Measurements from ENCODE around the gene TAT. TPM values are rescaled to one million over a fixed set of nuclear protein-coding genes. Genes with fewer than 3 reads are reported as not detected.
A peak's percentile ranks its signal among the peaks of the same experiment; 100 is the strongest.
"Not testable (repeated sequence)": the region's sequence is repeated elsewhere in the genome, so short reads cannot be mapped to it uniquely, and the experiment has no call there.

TAT gene
- polyA plus RNA-seq, 4 donors, result 0.10 to 0.54 (median 0.26) TPM

DNA sequence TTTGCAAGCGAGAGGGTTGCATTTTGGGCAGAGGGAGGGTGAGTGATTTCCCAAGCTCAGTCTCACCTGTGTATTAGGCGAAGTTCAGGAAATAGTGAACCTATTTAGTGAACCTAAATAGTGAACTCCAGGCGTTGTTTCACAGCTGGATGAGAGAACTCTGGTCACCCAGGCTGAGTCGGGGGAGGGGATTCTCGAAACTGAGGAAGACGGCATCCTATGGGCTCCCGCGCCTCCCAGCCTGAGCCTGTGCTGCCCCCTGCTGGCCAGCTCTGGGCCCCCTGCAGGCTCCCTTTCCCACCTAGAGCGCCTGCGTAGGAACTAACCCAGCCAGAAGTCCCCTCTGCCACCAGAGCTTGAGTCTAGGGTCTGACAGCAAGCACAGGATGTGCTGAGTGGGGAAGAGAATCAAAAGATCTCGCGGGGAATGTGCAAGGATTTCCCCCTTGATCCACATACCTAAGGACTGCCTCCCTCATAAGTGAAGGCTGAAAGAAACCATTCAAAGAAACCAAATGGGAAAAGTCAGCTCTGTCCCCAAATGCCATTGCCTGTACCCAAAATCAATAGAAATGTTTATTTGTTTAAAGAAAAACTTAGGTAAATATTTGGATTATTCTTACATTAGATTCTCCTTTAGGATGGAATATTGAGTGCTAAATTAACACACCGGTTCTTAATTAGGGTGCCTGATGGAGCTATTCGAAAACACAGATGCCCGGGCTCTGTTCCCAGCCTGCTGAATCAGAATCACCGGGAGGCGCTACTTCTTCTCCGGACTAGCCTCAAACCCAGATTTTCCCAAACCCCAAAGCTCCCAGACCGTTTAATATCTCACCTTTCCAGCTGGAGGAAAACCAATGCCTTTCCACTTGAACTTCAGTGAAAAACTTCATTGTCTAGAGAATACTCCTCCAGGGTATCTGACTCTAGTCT is 34.3 kb upstream of the TAT start:
- Histone ChIP-seq H3K9me3 (ENCODE audit: control insufficient read depth in 2 of 2, insufficient read depth in 1 of 2, low read depth in 1 of 2, low read length in 1 of 2) (no peaks in the 10 kb centered on the region), H3K4me1 (ENCODE audit: control insufficient read depth in 3 of 3, insufficient read depth in 2 of 3, low read depth in 1 of 3, low read length in 2 of 3) (no peaks in the 10 kb centered on the region), H3K27ac (ENCODE audit: low read depth in 1 of 3, low read length in 2 of 3) (no peak overlapping the region), H3K36me3 (ENCODE audit: control insufficient read depth in 3 of 3, insufficient read depth in 2 of 3, low read depth in 1 of 3, low read length in 3 of 3) (no peaks in the 10 kb centered on the region), H3K27me3 (ENCODE audit: control insufficient read depth in 3 of 3, insufficient read depth in 3 of 3, low read length in 3 of 3) (peaks cover 0 to 7% (median 0%) of the 10 kb centered on the region in 3 donors), H3K4me3 (ENCODE audit: low read depth in 1 of 3, low read length in 3 of 3) (no peak overlapping the region)
- FAIRE-seq (no peak), DNase-seq (peak; percentile 60 to 85)
- 11 to 15% (median 13%) methylated on average over 19 of the region's 19 CpGs for WGBS, 3 donors

- H3K27me3 ChIP-seq (ENCODE audit: control insufficient read depth in 3 of 3, insufficient read depth in 3 of 3, low read length in 3 of 3), result peaks cover 0 to 7% (median 0%) of the 10 kb centered on the region in 3 donors
- H3K4me3 ChIP-seq (ENCODE audit: low read depth in 1 of 3, low read length in 3 of 3), result no peak overlapping the region
- FAIRE-seq, result no peak
- WGBS, 3 donors, result 64 to 84% (median 78%) methylated on average over 4 of the region's 4 CpGs
- no peaks in the 10 kb centered on the region for H3K36me3 ChIP-seq (ENCODE audit: control insufficient read depth in 3 of 3, insufficient read depth in 2 of 3, low read depth in 1 of 3, low read length in 3 of 3)
- H3K27ac ChIP-seq (ENCODE audit: low read depth in 1 of 3, low read length in 2 of 3), result no peak overlapping the region
- DNase-seq, result no peak
- H3K4me1 ChIP-seq (ENCODE audit: control insufficient read depth in 3 of 3, insufficient read depth in 2 of 3, low read depth in 1 of 3, low read length in 2 of 3), result no peaks in the 10 kb centered on the region
- no peaks in the 10 kb centered on the region for H3K9me3 ChIP-seq (ENCODE audit: control insufficient read depth in 2 of 2, insufficient read depth in 1 of 2, low read depth in 1 of 2, low read length in 1 of 2)
These were observed 33.6 kb upstream of the TAT start for GRCh38 chr16:71610447-71610846.

DNA sequence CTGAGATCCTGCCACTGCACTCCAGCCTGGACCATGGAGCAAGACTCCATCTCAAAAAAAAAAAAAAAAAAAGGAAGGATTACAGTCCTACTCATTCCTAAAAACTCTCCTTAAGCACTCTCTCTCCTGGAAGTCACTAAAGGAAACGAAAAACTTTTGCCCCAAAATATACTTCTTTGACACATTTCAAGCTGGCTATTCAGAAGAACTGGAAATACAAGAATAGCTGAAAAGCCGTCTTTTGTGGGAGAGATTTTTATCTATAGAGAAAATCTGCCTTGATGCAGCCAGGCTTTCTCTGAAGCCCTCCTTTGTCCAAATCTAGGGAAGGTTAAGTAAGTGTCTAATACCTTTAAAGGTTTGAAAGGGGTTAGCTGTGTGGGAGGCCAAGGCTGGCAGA is 32.2 kb upstream of the TAT start:
- peaks cover 0 to 6% (median 0%) of the 10 kb centered on the region in 3 donors for H3K27me3 ChIP-seq (ENCODE audit: control insufficient read depth in 3 of 3, insufficient read depth in 3 of 3, low read length in 3 of 3)
- WGBS, 3 donors, result 49 to 51% (median 49%) methylated on average over 2 of the region's 2 CpGs
- no peaks in the 10 kb centered on the region for H3K36me3 ChIP-seq (ENCODE audit: control insufficient read depth in 3 of 3, insufficient read depth in 2 of 3, low read depth in 1 of 3, low read length in 3 of 3)
- H3K4me3 ChIP-seq (ENCODE audit: low read depth in 1 of 3, low read length in 3 of 3), result no peak overlapping the region
- no peak for DNase-seq
- no peak for FAIRE-seq
- no peaks in the 10 kb centered on the region for H3K4me1 ChIP-seq (ENCODE audit: control insufficient read depth in 3 of 3, insufficient read depth in 2 of 3, low read depth in 1 of 3, low read length in 2 of 3)
- H3K27ac ChIP-seq (ENCODE audit: low read depth in 1 of 3, low read length in 2 of 3), result no peak overlapping the region
- no peaks in the 10 kb centered on the region for H3K9me3 ChIP-seq (ENCODE audit: control insufficient read depth in 2 of 2, insufficient read depth in 1 of 2, low read depth in 1 of 2, low read length in 1 of 2)

- no peak overlapping the region for H3K27ac ChIP-seq (ENCODE audit: low read depth in 1 of 3, low read length in 2 of 3)
- DNase-seq (no peak), FAIRE-seq (no peak)
- WGBS, 3 donors, result 54 to 76% (median 61%) methylated on average over 8 of the region's 8 CpGs
- H3K4me3 ChIP-seq (ENCODE audit: low read depth in 1 of 3, low read length in 3 of 3), result no peak overlapping the region
- no peaks in the 10 kb centered on the region for H3K36me3 ChIP-seq (ENCODE audit: control insufficient read depth in 3 of 3, insufficient read depth in 2 of 3, low read depth in 1 of 3, low read length in 3 of 3)
- no peaks in the 10 kb centered on the region for H3K27me3 ChIP-seq (ENCODE audit: control insufficient read depth in 3 of 3, insufficient read depth in 3 of 3, low read length in 3 of 3)
- no peaks in the 10 kb centered on the region for H3K9me3 ChIP-seq (ENCODE audit: control insufficient read depth in 2 of 2, insufficient read depth in 1 of 2, low read depth in 1 of 2, low read length in 1 of 2)
- H3K4me1 ChIP-seq (ENCODE audit: control insufficient read depth in 3 of 3, insufficient read depth in 2 of 3, low read depth in 1 of 3, low read length in 2 of 3), result no peaks in the 10 kb centered on the region
These were observed 23.9 kb upstream of the TAT start for GRCh38 chr16:71600822-71601221.

- H3K27me3 ChIP-seq (ENCODE audit: control insufficient read depth in 3 of 3, insufficient read depth in 3 of 3, low read length in 3 of 3); H3K9me3 ChIP-seq (ENCODE audit: control insufficient read depth in 2 of 2, insufficient read depth in 1 of 2, low read depth in 1 of 2, low read length in 1 of 2); H3K4me3 ChIP-seq (ENCODE audit: low read depth in 1 of 3, low read length in 3 of 3); H3K27ac ChIP-seq (ENCODE audit: low read depth in 1 of 3, low read length in 2 of 3); DNase-seq; FAIRE-seq; H3K4me1 ChIP-seq (ENCODE audit: control insufficient read depth in 3 of 3, insufficient read depth in 2 of 3, low read depth in 1 of 3, low read length in 2 of 3); H3K36me3 ChIP-seq (ENCODE audit: control insufficient read depth in 3 of 3, insufficient read depth in 2 of 3, low read depth in 1 of 3, low read length in 3 of 3): not testable (repeated sequence)
- WGBS, 3 donors, result 40 to 52% (median 42%) methylated on average over 2 of the region's 2 CpGs
These were observed 21.5 kb upstream of the TAT start for GRCh38 chr16:71598426-71598825.

DNA sequence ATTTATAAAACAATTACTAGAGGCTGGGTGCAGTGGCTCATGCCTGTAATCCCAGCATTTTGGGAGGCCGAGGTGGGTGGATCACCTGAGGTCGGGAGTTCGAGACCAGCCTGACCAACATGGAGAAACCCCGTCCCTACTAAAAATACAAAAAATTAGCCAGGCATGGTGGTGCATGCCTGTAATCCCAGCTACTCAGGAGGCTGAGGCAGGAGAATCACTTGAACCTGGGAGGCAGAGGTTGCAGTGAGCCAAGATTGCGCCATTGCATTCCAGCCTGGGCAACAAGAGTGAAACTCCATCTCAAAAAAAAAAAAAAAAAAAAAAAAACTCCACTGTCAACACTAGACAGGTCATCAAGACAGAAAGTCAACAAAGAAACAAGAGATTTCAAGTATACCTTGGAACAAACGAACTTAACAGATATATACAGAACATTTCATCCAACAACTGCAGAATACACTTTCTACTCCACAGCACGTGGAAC is 18.5 kb upstream of the TAT start:
- not testable (repeated sequence) for H3K27ac ChIP-seq (ENCODE audit: low read depth in 1 of 3, low read length in 2 of 3)

DNA sequence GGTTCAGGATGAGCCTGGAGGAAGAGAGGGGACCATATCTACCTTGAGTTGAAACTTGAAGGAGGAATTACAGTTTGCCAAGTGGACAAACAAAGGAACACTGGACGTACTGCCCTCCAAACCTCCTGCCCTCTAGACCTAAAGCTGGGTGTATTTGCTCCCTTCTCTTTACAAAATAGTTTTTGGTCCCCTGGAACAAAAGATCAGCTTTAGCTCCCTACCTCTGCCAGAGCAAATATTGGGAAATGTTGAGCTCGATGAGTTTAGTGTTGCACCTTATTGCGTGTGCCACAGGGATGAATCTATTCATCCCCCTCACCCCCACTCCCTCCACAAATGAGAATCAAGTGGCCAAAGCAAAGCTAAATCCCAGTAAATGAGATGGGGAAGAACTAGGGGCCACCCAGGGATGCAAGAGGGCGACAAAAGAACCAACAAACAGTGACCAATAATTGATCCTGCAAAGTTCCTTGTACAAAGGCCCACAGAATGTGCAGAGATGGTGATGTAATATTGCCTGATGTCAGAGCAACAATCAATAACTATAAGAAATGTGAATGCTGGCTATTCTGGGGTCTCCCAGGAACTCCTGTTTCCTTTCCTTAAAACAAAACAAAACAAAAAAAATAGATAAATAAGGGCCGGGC is 17.2 kb upstream of the TAT start:
- no peak overlapping the region for H3K27ac ChIP-seq (ENCODE audit: low read depth in 1 of 3, low read length in 2 of 3)
- WGBS, 3 donors, result 67 to 76% (median 75%) methylated on average over 5 of the region's 5 CpGs
- no peaks in the 10 kb centered on the region for H3K36me3 ChIP-seq (ENCODE audit: control insufficient read depth in 3 of 3, insufficient read depth in 2 of 3, low read depth in 1 of 3, low read length in 3 of 3)

More for the DNA sequence above, 18.5 kb upstream of the TAT start:
- not testable (repeated sequence) for H3K4me3 ChIP-seq (ENCODE audit: low read depth in 1 of 3, low read length in 3 of 3); FAIRE-seq; H3K9me3 ChIP-seq (ENCODE audit: control insufficient read depth in 2 of 2, insufficient read depth in 1 of 2, low read depth in 1 of 2, low read length in 1 of 2); H3K27me3 ChIP-seq (ENCODE audit: control insufficient read depth in 3 of 3, insufficient read depth in 3 of 3, low read length in 3 of 3); H3K4me1 ChIP-seq (ENCODE audit: control insufficient read depth in 3 of 3, insufficient read depth in 2 of 3, low read depth in 1 of 3, low read length in 2 of 3); H3K36me3 ChIP-seq (ENCODE audit: control insufficient read depth in 3 of 3, insufficient read depth in 2 of 3, low read depth in 1 of 3, low read length in 3 of 3); DNase-seq
- WGBS, 3 donors, result 68 to 86% (median 83%) methylated on average over 6 to 7 of the region's 7 CpGs

GRCh38 chr16:71593048-71593999 is 16.4 kb upstream of the TAT start:
- Histone ChIP-seq H3K4me3 (ENCODE audit: low read depth in 1 of 3, low read length in 3 of 3) (no peak overlapping the region), H3K4me1 (ENCODE audit: control insufficient read depth in 3 of 3, insufficient read depth in 2 of 3, low read depth in 1 of 3, low read length in 2 of 3) (no peaks in the 10 kb centered on the region), H3K36me3 (ENCODE audit: control insufficient read depth in 3 of 3, insufficient read depth in 2 of 3, low read depth in 1 of 3, low read length in 3 of 3) (no peaks in the 10 kb centered on the region), H3K27me3 (ENCODE audit: control insufficient read depth in 3 of 3, insufficient read depth in 3 of 3, low read length in 3 of 3) (no peaks in the 10 kb centered on the region), H3K27ac (ENCODE audit: low read depth in 1 of 3, low read length in 2 of 3) (no peak overlapping the region), H3K9me3 (ENCODE audit: control insufficient read depth in 2 of 2, insufficient read depth in 1 of 2, low read depth in 1 of 2, low read length in 1 of 2) (no peaks in the 10 kb centered on the region)
- WGBS, 3 donors, result 55 to 75% (median 74%) methylated on average over 3 of the region's 3 CpGs
- FAIRE-seq (no peak), DNase-seq (no peak)

More for the DNA sequence above, 17.2 kb upstream of the TAT start:
- Histone ChIP-seq H3K4me3 (ENCODE audit: low read depth in 1 of 3, low read length in 3 of 3) (no peak overlapping the region), H3K9me3 (ENCODE audit: control insufficient read depth in 2 of 2, insufficient read depth in 1 of 2, low read depth in 1 of 2, low read length in 1 of 2) (no peaks in the 10 kb centered on the region), H3K4me1 (ENCODE audit: control insufficient read depth in 3 of 3, insufficient read depth in 2 of 3, low read depth in 1 of 3, low read length in 2 of 3) (no peaks in the 10 kb centered on the region), H3K27me3 (ENCODE audit: control insufficient read depth in 3 of 3, insufficient read depth in 3 of 3, low read length in 3 of 3) (no peaks in the 10 kb centered on the region)
- DNase-seq (no peak), FAIRE-seq (no peak)

Data from small intestine (tissue), 7 donors.